Measurements from ENCODE around the gene SGSH.

SGSH gene

DNA sequence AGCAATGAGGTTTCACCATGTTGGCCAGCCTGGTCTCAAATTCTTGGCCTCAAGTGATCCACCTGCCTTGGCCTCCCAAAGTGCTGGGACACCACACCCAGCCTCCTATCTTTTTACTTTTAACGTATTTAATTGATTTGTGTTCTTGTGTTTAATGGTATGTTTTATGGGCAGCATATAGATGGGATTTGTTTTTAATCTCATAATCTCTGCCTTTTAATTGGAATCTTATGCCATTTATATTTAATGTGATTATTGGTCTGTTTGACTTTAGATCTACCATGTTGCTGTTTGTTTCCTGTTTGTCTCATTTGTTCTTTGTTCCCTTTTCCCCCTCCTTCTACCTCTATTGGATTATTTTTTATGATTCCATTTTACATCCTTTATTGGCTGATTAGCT lies 12.3 kb upstream of the SGSH start:
- no peak overlapping the region for H3K4me3 ChIP-seq (ENCODE audit: low read length)
- DNase-seq (ENCODE audit: low read depth, low spot score), result no peak

DNA sequence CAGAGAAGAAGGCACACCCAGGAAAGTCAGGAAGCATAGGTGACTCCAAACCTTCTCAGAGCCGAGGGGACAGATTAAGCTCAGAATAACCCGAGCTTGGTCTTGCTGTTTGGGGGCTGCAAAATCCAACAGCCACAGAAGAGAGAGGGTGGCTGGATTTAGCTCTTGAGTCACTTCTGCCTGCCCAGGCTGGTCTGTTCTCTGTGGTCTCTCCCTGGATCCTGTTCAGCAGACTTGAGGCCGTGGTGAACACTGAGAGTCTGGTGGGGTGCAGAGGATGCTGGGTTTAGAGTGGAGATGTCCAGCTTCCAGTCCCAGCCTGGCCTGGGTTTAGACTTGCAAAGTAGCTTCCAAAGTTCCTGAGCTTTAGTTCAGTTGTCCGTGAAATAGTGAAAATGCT lies 8.9 kb upstream of the SGSH start:
- no peak for DNase-seq (ENCODE audit: low read depth, low spot score)
- no peak overlapping the region for H3K4me3 ChIP-seq (ENCODE audit: low read length)

DNA sequence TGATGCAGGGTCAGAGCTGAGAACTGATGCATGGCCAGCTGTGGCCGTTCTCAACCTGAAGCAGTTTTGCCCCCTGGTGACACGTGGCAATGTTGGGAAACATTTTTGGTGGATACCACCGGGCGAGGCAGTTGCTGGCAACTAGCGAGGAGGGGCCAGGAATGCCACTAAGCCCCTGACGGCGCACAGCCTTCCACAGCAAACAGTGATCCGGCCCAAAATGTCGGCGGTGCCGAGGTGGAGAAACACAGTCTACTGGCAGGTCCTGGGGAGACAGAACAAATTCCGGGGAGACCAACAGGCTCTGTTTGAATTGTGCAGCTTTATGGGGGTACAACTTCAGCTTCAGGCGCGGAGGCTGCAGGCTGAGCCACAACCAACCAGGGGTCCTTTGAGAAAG lies 8.3 kb upstream of the SGSH start:
- no peak overlapping the region for H3K4me3 ChIP-seq (ENCODE audit: low read length)
- no peak for DNase-seq (ENCODE audit: low read depth, low spot score)

DNA sequence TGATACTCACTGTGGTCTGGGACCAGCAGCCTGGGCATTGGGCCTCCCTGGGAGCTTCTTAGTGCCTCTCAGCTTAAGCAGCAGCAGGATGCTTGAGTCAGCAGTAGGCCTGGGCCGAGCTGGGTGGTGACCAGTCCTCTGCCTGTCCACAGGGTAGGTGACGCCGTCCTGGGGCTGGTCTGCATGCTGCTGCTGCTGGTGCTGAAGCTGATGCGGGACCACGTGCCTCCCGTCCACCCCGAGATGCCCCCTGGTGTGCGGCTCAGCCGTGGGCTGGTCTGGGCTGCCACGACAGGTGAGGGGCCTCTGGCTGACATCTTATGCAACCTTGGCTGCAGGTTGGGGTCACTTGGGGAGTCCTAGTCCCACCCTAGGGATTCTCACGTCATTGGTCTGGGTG lies 7.5 kb upstream of the SGSH start:
- H3K4me3 ChIP-seq (ENCODE audit: low read length), result no peak overlapping the region
- DNase-seq (ENCODE audit: low read depth, low spot score), result no peak

DNA sequence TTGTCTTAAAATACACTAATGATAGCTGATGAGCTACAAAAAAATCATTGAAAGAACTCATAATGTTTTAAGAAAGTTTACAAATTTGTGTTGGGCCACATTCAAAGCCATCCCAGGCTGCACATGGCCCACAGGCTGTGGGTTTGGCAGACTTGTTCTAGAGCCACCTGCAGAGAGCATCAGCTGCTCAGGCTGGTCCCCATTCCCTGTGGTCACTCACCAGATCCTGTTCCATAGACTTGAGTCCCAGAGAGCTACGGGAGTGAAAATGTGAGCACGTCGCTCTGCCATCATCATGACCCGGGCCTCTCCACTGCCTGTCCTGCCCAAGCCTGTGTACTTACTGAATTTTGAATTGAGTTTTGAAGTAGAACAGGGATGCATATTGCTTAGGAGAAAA lies 7.0 kb upstream of the SGSH start:
- no peak for DNase-seq (ENCODE audit: low read depth, low spot score)

DNA sequence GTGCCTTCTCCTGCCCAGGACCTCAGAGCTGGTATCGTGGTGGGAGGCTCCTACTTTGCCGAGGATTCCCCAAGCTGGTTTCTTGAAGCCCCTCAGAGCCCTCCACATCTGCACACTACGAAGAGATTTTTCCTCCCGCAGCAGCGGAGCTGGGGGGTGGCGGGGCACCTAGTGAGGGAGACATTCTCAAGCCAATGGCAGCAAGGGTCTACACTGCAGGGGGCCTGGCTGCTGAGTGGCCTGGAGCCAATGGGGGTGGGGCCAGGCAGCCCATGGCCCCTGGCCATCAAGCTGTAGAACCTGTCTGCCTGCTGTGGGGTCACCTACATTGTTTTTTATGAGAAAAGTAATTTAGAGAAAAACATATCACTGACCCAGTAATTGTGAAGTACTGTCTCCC lies 5.1 kb upstream of the SGSH start:
- DNase-seq (ENCODE audit: low read depth, low spot score), result no peak
- H3K4me3 ChIP-seq (ENCODE audit: low read length), result no peak overlapping the region

More for the DNA sequence above, 7.0 kb upstream of the SGSH start:
- H3K4me3 ChIP-seq (ENCODE audit: low read length), result no peak overlapping the region

DNA sequence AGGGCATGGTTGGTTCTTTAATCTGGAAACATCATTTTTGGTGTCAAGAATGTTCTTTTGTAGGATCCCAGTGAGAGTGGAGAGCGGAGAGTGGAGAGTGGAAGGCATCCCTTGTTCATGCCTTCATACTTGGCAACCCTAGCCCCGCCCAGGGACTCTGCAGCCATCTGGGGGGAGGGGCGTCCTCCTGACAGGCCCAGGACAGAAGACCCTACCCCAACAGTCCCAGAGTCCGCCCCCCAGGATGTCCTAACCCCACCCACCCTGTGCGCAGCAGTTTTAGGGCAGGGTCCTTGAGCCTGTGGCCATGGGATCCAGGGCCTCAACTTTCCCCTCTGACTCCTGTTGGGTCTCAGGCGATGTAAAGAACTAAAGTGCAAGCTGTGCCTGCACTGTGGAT lies 4.5 kb upstream of the SGSH start:
- no peak overlapping the region for H3K4me3 ChIP-seq (ENCODE audit: low read length)
- no peak for DNase-seq (ENCODE audit: low read depth, low spot score)

DNA sequence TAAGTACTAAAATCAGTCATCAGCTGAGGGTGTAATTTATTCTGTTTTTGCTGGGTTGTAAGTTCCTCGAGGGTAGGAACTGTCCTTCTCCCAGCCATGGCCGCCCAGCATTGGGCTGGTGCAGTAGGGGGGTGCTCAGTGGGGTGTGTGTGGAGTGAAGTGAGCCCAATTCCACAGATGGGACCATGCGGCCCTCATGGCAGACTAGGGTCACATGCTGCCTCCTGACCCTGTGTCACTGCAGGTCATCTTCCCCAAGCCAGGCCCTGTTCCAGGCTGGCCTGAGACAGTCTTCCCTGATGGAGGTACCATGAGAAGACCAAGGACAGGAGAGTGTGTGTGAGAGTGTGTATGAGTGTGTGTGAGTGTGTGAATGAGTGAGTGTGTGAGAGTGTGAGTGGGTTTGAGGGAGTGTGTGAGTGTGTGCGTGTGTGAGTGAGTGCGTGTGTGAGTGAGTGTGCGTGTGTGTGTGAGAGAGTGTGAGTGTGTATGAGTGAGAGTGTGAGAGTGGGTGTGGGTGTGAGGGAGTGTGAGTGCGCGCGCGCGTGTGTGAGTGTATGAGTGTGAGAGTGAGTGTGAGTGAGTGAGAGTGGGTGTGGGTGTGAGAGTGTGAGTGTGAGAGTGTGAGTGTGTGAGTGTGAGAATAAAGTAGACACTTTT lies 3.8 kb upstream of the SGSH start:
- no peak for DNase-seq (ENCODE audit: low read depth, low spot score)
- H3K4me3 ChIP-seq (ENCODE audit: low read length), result no peak overlapping the region

DNA sequence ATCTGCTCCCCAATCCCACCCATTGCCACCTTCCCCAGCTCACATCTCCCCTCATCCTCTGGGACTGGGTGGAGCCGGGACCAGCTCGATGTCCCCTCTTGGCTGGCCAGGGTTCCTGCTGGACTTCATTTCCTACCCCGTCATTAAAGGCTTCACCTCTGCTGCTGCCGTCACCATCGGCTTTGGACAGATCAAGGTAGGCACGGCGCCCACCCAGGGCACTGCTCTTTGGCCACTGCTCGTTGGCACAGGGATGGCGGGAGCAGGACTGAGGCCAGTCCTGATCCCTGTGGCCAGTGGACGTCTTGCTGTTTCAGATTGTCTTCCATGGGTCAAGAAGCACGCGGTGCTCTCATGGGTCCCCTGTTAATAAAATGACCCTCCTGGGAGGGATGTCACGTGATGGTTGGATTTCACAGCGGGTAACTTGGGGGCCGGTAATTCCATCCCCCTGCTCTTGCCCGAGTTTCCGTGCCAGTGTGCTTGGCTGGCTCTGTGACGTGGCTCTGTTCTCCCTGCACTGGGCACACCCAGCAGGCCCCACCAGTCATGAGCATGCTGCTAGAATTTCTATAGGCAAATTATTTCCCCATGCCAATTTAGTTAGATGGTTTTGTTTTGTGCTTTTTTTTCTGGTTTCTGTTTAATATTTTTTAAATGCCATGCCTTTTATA lies 3.1 kb upstream of the SGSH start:
- no peak overlapping the region for H3K4me3 ChIP-seq (ENCODE audit: low read length)
- DNase-seq (ENCODE audit: low read depth, low spot score), result no peak

DNA sequence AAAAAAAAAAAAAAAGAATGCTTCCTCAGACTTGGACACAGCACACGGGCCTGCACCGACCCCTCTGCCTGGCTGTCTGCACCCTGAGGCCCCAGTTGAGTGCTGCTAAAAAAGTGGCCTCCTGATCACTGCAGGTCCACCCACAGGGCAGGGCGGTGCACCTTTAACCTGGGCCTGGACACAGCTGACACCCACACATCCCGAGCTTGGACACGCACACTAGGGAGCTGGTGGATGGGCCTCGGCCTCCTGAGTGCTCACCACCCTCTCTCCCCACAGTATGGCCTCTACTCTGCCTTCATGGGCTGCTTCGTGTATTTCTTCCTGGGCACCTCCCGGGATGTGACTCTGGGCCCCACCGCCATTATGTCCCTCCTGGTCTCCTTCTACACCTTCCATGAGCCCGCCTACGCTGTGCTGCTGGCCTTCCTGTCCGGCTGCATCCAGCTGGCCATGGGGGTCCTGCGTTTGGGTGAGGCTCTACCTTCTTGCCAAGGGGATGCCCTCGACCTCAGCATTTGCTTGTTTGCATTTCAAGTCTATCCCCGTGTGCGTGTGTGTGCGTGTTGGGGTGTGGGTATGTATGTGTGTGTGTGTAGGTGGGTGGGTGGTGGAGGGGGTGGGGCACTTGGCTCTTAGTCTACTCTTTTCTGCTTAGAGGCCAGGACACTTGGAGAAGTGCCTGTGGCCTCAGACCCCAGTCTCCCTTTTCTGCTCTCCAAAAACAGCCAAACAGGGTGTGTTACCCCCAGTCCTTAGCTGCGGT lies 2.4 kb upstream of the SGSH start:
- DNase-seq (ENCODE audit: low read depth, low spot score), result no peak
- no peak overlapping the region for H3K4me3 ChIP-seq (ENCODE audit: low read length)

DNA sequence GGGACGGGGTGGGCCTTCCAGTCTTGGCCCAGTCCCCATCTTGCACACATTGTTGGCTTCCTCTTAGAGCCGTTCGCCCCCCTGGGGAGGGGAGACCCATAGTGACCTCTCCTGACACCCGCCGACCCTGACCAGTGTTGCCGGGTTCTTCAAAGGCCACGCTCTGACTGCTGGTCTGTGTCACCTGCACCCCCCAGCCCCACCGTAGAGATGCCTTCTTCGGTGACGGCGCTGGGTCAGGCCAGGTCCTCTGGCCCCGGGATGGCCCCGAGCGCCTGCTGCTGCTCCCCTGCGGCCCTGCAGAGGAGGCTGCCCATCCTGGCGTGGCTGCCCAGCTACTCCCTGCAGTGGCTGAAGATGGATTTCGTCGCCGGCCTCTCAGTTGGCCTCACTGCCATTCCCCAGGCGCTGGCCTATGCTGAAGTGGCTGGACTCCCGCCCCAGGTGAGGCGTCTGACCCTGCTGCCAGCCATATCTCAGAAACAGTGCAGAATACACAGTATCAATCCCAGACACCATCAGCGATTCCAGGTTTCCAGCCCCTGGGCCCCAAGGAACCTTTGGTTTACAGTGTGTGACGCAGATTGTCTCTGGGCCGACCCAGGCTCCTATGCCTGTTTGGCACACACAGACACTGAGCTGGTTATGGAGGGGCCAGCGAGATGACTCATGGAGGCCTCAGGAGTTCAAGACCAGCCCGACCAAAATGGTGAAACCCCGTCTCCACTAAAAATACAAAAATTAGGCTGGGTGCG lies 1.4 kb upstream of the SGSH start:
- H3K4me3 ChIP-seq (ENCODE audit: low read length), result no peak overlapping the region
- no peak for DNase-seq (ENCODE audit: low read depth, low spot score)

DNA sequence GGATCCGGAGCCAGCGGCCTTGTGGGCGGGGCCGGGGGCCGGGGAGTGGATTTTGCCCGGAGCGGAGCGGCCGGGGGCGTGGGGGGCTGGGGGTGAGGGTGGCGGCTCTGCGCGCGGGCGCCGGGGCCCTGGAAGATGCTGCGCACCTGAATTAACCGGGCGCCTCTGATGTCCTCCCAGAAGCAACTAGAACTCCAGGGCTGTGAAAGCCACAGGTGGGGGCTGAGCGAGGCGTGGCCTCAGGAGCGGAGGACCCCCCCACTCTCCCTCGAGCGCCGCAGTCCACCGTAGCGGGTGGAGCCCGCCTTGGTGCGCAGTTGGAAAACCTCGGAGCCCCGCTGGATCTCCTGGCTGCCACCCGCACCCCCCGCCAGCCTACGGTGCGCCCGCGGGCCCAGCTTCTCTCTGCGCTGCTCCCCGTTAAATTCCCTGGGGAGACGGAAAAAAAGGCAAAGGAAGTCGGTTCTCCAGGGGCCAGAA lies 643 bp upstream of the SGSH start:
- DNase-seq (ENCODE audit: low read depth, low spot score), result no peak
- H3K4me3 ChIP-seq (ENCODE audit: low read length), result peak overlapping the region; percentile 72

DNA sequence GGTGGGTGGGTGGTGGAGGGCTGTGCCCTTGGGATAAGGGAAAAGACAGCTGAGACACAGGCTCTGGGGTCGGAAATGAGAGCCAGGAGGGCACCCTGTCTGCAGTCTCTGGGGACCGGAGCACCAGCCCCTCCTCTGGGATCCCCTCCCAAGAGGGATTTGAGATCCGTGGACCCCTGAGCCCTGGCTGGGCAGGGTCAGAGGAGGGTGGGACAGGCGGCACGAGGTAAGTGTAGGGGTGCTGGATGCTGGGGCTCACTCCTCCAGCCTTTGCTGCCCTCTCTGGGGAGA lies 425 bp downstream of the SGSH start:
- peak overlapping the region; percentile 72 for H3K4me3 ChIP-seq (ENCODE audit: low read length)
- no peak for DNase-seq (ENCODE audit: low read depth, low spot score)

DNA sequence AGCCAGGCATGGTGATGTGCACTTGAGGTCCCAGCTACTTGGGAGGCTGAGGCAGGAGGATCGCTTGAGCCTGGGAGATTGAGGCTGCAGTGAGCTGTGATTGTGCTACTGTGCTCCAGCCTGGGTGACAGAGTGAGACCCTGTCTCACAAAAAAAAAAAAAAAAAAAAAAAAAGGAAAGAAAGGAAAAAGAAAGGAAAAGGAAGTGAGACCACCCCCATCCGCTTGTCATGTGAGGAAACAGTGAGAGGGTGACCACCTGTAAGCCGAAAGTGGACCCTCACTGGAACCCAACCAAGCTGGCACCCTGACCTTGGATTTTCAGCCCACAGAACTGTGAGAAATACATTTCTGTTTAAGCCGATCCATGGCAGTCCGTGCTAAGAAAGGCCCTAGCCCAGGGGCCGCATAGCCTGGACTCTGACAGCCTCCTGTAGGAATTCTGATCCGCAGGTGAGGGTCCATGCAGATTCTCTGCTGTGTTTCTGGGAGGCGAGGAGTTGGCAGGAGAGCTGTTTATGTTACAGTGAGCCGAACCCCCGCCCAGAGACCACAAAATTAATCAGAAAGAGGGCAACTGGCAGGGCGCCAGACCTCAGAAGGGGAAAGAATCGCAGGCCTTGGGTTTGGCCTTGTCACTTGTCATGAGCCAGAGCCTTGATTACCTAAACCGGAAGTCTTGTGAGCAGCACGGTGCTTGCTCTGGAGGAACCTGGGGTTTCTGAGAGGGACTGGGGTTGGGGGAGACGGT lies 945 bp downstream of the SGSH start:
- peak overlapping the region; percentile 72 for H3K4me3 ChIP-seq (ENCODE audit: low read length)
- peak; percentile 84 for DNase-seq (ENCODE audit: low read depth, low spot score)

DNA sequence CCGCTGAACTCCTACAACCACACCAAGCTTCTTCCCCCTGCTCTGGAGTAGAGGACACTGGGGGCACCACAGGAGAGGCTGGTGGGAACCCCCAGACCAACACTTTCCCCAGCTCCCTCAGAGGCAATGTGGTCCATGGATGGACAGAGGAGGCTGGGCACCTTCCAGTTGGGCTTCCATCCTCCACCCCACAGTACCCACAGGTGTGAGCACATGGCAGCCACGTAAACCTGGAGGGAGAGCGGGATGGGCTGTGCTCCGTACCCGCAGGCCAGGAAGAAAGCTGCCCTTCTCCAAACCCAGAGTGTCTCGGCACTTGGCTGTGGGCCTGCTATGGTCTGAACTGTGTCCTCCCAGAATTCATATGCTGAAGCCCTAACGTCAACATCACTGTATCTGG lies 1.7 kb downstream of the SGSH start:
- no peak overlapping the region for H3K4me3 ChIP-seq (ENCODE audit: low read length)
- no peak for DNase-seq (ENCODE audit: low read depth, low spot score)

DNA sequence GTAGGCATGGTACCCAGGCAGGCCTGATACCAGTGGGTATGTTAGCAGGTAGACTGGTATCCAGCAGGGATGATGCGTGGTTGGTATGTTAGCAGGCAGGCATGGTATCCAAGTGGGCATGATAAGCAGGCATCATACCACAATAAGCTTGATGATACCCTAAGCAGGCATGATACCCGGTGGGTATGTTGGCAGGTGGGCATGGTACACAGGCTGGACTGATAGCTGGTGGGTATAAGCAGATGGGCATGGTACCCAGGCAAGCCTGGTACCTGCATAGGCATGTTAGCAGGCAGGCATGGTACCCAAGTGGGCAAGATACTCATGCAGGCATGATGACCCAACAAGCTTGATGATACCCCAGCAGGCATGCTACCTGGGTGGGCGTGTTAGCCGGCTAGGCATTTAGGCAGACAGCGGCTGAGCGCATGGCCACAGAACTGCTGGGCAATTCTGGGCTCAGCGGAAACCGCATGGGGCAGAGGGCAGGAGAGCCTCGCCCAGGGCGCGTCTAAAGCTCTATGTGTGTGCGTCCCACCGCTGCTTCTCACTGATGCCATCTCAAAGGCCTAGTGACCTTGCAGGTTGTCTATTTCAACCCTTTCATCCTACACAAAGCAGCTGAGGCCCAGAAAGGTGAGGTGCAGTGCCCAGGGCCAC lies 2.3 kb downstream of the SGSH start:
- no peak for DNase-seq (ENCODE audit: low read depth, low spot score)
- no peak overlapping the region for H3K4me3 ChIP-seq (ENCODE audit: low read length)

DNA sequence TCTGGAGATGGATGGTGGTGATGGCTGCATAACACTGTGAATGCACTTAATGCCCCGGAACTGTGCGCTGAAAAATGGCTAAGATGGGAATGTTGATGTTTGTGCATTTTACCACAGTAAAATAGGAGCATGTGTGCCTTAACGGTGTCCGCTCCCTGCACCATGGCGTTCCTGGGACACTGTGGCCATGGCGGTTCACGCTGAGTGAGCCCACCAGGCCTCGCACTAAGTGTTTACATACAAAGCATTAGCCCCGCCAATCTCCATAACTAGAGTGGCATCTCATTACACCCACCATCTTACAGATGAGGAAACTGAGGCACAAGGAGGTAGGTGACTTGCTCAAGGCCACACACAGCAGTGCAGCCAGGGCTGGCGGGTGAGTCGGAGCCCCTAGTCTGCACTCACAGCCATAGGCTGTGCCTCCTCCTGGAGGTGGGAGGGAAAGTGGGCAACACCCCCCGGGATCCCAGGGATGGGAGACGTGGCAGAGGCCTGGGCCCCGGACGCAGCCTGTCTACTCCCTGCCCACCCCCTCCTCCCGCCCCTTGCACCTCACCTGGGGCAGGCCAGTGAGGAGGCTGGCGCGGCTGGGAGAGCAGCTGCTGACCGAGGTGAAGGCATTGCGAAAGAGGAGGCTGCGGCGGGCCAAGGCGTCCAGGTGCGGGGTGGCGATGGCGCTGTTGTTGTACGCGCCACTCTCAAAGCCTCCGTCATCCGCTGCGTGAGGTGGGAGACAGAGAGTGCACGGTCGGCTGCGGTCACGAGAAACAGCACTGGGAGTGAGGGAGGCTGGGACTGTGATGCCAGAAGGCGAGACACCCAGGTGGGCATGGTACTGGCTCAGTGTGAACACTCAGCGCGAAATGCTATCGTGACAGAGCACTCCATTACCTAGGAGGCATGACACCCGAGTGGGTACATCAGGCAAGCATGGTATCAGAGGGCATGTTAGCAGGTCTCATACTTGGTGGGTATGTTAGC lies 3.4 kb downstream of the SGSH start:
- no peak overlapping the region for H3K4me3 ChIP-seq (ENCODE audit: low read length)
- no peak for DNase-seq (ENCODE audit: low read depth, low spot score)

DNA sequence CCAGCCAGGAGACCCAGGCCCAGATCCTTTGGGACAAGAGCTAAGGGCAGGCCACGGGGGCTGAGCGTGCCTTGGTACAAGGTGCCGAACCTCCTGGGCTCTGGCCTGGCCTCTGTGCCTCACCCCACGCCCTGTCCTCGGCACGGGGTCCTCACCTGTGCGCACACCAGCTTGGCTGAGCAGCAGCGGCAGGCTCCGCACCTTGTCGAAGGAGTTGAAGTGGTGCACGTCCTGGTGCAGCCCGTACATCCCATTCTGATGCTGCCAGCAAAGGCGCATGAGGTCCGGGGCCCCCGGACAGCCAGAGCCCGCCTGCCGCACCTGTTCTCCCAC lies 5.3 kb downstream of the SGSH start:
- H3K4me3 ChIP-seq (ENCODE audit: low read length), result no peak overlapping the region
- no peak for DNase-seq (ENCODE audit: low read depth, low spot score)
